ENCODE data around the gene CSNK1G1.

The CSNK1G1 gene

GRCh38 chr15:64209680-64210334, 146.2 kb downstream of the CSNK1G1 start:
- peak; percentile 25 for DNase-seq
- TF ChIP-seq, protein P1, sequence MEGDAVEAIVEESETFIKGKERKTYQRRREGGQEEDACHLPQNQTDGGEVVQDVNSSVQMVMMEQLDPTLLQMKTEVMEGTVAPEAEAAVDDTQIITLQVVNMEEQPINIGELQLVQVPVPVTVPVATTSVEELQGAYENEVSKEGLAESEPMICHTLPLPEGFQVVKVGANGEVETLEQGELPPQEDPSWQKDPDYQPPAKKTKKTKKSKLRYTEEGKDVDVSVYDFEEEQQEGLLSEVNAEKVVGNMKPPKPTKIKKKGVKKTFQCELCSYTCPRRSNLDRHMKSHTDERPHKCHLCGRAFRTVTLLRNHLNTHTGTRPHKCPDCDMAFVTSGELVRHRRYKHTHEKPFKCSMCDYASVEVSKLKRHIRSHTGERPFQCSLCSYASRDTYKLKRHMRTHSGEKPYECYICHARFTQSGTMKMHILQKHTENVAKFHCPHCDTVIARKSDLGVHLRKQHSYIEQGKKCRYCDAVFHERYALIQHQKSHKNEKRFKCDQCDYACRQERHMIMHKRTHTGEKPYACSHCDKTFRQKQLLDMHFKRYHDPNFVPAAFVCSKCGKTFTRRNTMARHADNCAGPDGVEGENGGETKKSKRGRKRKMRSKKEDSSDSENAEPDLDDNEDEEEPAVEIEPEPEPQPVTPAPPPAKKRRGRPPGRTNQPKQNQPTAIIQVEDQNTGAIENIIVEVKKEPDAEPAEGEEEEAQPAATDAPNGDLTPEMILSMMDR (IDR thresholded peaks at IDR 0.05; ENCODE audit: low read depth, low read length, missing control alignments) = peak; percentile 31

GRCh38 chr15:64205202-64205601, 150.8 kb downstream of the CSNK1G1 start:
- TF ChIP-seq, protein P1 (IDR thresholded peaks at IDR 0.05; ENCODE audit: low read depth, low read length, missing control alignments) = no peak
- H3K27me3 ChIP-seq (replicated peaks) = no peaks in the 10 kb centered on the region
- no peak overlapping the region for H3K4me3 ChIP-seq (ENCODE audit: low read depth, low read length)
- peaks cover 26% of the 10 kb centered on the region for H3K36me3 ChIP-seq (replicated peaks)
- no peak overlapping the region for H3K27ac ChIP-seq
- DNase-seq = no peak
- in situ Hi-C loops (cut with HindIII; ENCODE audit: low pct_ligation_motif_present, low sequenced_read_pairs) = no loop called here

More at GRCh38 chr15:64209680-64210334, 146.2 kb downstream of the CSNK1G1 start:
- no peak overlapping the region for H3K27ac ChIP-seq
- in situ Hi-C loops (cut with HindIII; ENCODE audit: low pct_ligation_motif_present, low sequenced_read_pairs) = no loop called here
- peaks cover 2% of the 10 kb centered on the region for H3K36me3 ChIP-seq (replicated peaks)
- H3K27me3 ChIP-seq (replicated peaks) = no peaks in the 10 kb centered on the region
- H3K4me3 ChIP-seq (ENCODE audit: low read depth, low read length) = no peak overlapping the region

DNA sequence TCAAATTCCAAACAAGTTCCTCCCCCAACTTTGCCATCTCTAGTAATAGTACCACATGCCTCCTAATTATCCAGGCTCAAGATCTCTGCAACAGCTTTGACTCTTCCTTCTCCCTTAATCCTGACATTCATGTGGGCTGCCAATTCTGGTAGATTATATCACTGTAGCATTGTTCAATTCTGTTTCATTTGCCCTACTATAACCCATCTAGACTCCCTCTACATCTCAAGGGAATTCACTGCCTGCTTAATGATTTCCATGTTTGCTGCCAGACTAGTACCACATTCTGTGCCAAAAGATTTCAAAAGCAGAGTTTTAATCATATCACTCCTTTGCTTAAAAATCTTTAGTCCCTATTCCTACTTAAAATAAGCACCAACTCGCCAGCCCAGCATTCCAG, 158.5 kb downstream of the CSNK1G1 start:
- Histone ChIP-seq H3K27ac (no peak overlapping the region), H3K27me3 (replicated peaks) (no peaks in the 10 kb centered on the region), H3K4me3 (ENCODE audit: low read depth, low read length) (no peak overlapping the region), H3K36me3 (replicated peaks) (peaks cover 14% of the 10 kb centered on the region)
- TF ChIP-seq, protein P1 (IDR thresholded peaks at IDR 0.05; ENCODE audit: low read depth, low read length, missing control alignments) = no peak
- in situ Hi-C loops (cut with HindIII; ENCODE audit: low pct_ligation_motif_present, low sequenced_read_pairs) = no loop called here
- no peak for DNase-seq

GRCh38 chr15:64193971-64194370, 162.0 kb downstream of the CSNK1G1 start:
- Histone ChIP-seq H3K27me3 (replicated peaks) (no peaks in the 10 kb centered on the region), H3K36me3 (replicated peaks) (peaks cover 3% of the 10 kb centered on the region), H3K27ac (no peak overlapping the region), H3K4me3 (ENCODE audit: low read depth, low read length) (no peak overlapping the region)
- in situ Hi-C loops (cut with HindIII; ENCODE audit: low pct_ligation_motif_present, low sequenced_read_pairs) = no loop called here
- no peak for DNase-seq
- TF ChIP-seq, protein P1 (IDR thresholded peaks at IDR 0.05; ENCODE audit: low read depth, low read length, missing control alignments) = no peak

GRCh38 chr15:64191971-64192830, 163.8 kb downstream of the CSNK1G1 start:
- Histone ChIP-seq H3K27ac (no peak overlapping the region), H3K4me3 (ENCODE audit: low read depth, low read length) (no peak overlapping the region), H3K27me3 (replicated peaks) (no peaks in the 10 kb centered on the region), H3K36me3 (replicated peaks) (peaks cover 3% of the 10 kb centered on the region)
- TF ChIP-seq, protein P1 (IDR thresholded peaks at IDR 0.05; ENCODE audit: low read depth, low read length, missing control alignments) = no peak
- DNase-seq = no peak
- in situ Hi-C loops (cut with HindIII; ENCODE audit: low pct_ligation_motif_present, low sequenced_read_pairs) = no loop called here
